ENCODE data around the gene ATOH8.

Gene ATOH8

DNA sequence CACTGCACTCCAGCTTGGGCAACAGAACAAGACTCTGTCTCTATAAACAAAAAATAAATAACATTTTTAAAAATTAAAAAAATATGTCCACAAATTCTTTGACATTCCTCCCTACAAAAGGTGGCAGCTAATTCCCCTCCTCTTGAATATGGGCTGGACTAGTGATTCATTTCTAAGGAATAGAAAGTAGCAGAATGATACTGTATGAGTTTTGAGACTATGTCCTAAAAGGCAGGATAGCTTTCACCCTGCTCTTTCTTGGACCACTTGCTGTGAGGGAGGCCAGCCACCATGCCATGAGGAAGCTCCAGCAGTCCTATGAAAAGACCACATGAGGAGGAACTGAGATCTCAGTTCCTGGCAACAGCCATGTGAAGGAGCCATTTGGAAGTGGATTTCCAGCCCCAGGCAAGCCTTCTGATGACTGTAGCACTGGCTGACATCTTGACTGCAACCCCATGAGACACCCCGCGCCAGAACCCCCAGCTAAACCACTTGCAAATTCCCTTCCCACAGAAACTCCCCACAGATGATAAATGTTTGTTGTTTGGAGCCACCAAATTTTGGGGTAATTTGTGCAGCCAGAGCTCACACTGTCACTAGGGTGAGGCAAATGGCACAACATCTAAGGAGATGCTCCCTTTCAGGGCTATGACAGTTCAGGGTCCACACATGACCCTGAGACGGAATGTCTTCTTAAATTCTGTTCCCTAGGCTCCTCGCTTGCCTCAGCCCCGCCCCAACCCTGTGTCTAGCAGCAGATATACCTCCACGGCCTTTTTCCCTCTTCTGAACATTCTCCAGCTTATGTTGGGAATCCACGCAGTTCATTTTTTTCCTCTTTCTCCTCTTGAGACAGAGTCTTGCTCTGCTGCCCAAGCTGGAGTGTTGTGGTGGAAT, 17.1 kb upstream of the ATOH8 start:
- DNase-seq (ENCODE audit: low read depth in 3 of 3), result no peak

GRCh38 chr2:85737481-85737880, 16.3 kb upstream of the ATOH8 start:
- no peak for DNase-seq (ENCODE audit: low read depth in 3 of 3)

- DNase-seq (ENCODE audit: low read depth in 3 of 3), result no peak
These were observed 15.8 kb upstream of the ATOH8 start for GRCh38 chr2:85737961-85738360.

- no peak for DNase-seq (ENCODE audit: low read depth in 3 of 3)
These were observed 13.6 kb upstream of the ATOH8 start for GRCh38 chr2:85740193-85740592.

DNA sequence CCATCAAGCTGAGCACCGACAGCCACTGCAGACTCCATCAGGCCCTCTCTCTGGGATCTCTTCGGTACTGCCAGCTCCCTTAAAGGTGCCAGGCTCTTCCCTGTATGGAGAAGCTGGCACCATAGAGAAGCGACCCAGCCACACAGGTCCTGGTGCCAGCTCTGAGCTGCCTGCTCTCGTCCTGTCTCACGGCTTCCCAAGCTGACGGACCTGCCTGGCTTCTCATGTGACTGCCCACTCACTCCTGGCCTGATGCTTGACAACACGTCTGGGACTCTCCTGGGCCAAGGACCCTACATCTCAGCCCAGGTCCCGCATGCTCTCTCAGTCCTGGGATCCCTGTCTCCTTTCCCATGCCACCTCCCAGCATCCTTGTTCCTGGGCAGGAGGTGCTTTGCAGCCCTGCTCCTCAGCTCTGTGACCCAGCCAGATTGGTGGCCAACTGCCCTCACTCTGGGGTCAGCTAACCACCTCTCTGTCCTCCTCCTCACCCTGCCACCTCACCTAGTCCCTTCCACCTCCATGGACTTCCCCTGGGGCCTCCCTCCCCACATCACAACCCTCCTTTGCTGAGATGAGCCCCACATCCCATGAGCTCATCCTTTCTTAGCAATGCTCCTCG, 12.5 kb upstream of the ATOH8 start:
- DNase-seq (ENCODE audit: low read depth in 3 of 3), result no peak

GRCh38 chr2:85741833-85742455, 11.8 kb upstream of the ATOH8 start:
- DNase-seq (ENCODE audit: low read depth in 3 of 3), result no peak

- DNase-seq (ENCODE audit: low read depth in 3 of 3), result no peak
These were observed 10.3 kb upstream of the ATOH8 start for GRCh38 chr2:85743304-85743978.

DNA sequence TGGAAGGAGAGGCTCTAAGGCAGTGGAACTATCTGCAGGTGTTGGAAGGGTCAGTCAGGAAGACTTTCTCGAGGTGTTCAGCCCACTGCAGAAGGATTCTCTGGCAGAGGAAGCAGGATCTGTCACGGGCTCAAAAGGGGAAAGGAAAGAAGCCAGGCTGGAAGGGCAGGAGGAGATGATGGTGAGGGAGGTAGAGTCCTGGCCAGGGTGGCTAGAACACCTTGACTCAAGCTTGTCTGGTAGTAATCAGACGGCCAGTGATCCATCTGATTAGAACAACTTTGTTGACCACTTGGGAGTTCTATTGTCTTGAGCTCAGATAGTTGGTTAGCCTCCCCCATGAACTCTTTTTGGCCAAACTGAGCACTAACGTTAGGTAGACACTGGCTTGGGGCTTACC, 9.7 kb upstream of the ATOH8 start:
- DNase-seq (ENCODE audit: low read depth in 3 of 3), result no peak

- no peak for DNase-seq (ENCODE audit: low read depth in 3 of 3)
These were observed 8.8 kb upstream of the ATOH8 start for GRCh38 chr2:85744741-85745601.

- no peak for DNase-seq (ENCODE audit: low read depth in 3 of 3)
These were observed 8.2 kb upstream of the ATOH8 start for GRCh38 chr2:85745619-85746018.

DNA sequence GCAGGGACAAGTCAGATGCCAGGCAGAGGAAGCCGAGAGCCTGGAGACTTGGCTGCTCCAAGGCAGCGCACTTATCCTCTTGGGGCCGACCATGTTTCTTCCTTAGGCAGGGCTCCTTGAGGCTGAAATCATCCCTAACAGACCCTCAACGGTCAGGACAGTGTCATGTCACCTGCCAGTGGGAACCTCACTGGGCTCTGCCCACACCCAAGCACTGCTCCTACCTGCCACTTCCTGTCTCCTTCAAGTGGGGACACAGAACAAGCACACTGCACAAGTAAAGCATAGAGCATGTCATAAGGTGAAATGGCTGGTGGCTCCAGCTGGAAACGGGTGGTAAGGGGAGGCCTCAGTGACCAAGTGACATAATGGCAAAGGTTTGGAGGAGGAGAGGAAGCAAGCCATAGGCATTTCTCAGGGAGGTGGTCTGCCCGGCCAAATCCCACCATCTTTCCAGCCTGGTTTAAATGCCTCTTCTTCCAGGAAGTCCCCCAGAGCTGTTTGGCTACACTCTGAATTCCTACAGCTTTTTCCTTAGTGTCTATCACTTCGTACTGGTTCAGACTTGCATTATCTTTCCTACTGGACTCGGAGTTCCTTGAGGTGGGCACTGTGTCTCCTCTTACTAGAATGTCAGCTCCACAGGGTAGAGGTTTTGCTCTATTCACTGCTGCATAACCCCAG, 7.3 kb upstream of the ATOH8 start:
- no peak for DNase-seq (ENCODE audit: low read depth in 3 of 3)

GRCh38 chr2:85747441-85747840, 6.3 kb upstream of the ATOH8 start:
- no peak for DNase-seq (ENCODE audit: low read depth in 3 of 3)

DNA sequence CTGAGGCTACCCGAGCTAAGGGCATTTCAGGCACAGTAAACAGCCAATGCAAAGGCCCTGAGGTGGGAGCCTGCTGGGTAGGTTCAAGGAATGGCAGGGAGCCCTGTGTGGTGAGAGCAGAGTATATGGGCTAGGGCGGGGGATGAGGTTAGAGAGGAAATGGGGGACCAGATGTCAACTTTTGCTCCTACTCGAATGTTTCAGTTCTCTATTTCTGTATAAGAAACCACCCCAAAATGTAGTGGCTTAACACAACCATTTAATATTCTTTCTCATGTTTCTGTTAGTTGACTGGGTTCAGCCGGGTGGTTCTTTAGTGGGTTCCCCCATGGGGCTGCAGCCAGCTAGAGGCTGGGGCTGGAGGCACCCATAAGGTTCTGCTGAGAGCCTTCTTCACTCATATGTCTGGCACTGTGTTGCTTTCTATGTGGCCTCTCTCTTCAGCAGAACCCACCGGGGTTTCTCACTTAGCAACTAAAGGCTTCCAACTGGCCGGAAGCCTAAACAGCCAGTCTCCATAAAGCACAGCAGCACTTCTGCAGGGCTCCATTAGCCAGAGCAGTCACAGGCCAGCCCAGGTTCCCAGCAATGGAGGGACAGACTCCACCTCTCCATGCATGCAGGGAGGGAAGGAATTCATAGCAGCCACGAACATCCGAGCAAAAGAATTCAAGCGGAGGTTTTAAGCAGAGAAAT, 5.6 kb upstream of the ATOH8 start:
- no peak for DNase-seq (ENCODE audit: low read depth in 3 of 3)

GRCh38 chr2:85748985-85749875, 4.6 kb upstream of the ATOH8 start:
- no peak for DNase-seq (ENCODE audit: low read depth in 3 of 3)

GRCh38 chr2:85750587-85751575, 2.9 kb upstream of the ATOH8 start:
- peak in 2 of 3 experiments; percentile 15 to 17 for DNase-seq (ENCODE audit: low read depth in 3 of 3)

DNA sequence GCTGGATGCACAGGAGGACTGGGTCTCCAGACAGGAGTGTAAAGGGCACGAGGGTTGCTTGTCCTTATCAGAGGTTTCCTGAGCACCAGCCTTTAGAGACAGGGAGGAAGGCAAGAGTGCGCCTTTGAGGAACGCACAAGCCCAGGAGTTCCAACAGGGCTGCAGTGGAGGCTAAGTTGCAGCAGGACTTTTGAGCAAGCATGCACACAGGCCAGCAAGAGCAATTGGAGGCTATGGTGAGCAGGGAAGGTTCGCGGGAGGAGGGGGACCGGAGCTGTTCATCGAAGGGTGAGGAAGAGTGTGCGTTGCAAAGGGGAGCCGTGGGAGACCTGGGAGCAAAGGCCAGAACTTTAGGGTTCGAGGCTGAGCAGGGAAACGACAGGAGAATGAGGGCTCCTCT, 2.2 kb upstream of the ATOH8 start:
- DNase-seq (ENCODE audit: low read depth in 3 of 3), result no peak

DNA sequence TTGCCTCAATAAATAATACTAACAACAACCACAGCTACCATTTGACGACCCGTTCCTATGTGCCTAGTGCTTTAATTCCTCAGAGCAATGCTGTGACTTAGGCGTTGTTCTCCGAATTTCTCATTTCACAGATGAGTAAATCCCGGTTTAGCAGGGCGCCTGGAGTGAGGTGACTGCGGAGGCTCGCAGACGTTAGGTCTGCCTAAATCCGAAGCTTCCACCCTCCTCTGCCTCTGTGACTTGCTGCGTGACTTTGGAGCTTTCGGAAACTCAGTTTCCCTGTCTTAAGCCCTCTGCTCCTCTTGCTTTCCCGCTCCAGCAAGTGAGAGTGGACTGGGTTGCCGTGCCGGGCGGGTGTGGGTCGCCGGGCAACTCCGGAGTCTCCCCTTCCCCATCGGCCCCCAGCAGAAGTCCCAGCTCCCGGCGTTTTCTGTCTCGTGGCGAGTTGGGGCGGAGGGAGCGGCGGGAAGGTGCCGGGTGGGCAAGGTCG, 711 bp upstream of the ATOH8 start:
- DNase-seq (ENCODE audit: low read depth in 3 of 3), result no peak
